Endothelial cell of umbilical vein (primary cell): Measurements from ENCODE around the gene ADAMTS6.

Experiments
- CTCF ChIP-seq, 2 donors: IDR thresholded peaks; 1 replicate in 1 of 2; 2 replicates in 1 of 2; pipeline ENCODE4 v1.5.1; 2011; ENCODE audit warnings: low read length in 2 of 2, mild to moderate bottlenecking in 2 of 2, moderate library complexity in 2 of 2, control low read depth in 1 of 2, inconsistent platforms in 1 of 2, low read depth in 1 of 2; ENCODE audit not compliant: insufficient read depth in 1 of 2; ENCODE audit errors: extremely low read depth in 1 of 2
- EZH2 ChIP-seq: IDR thresholded peaks from 2 replicates; pipeline ENCODE4 v1.6.1; 2012; ENCODE audit warnings: borderline replicate concordance, low read depth, mild to moderate bottlenecking, moderate library complexity, low read length, inconsistent platforms; ENCODE audit not compliant: severe bottlenecking
- FOS ChIP-seq: IDR thresholded peaks from 2 replicates; pipeline ENCODE4 v1.6.1; 2011; ENCODE audit warnings: mild to moderate bottlenecking, low read length, moderate library complexity, borderline replicate concordance; ENCODE audit not compliant: insufficient read depth
- JUN ChIP-seq: IDR thresholded peaks from 2 replicates; pipeline ENCODE4 v1.6.1; 2011; ENCODE audit warnings: borderline replicate concordance, low read depth; ENCODE audit not compliant: insufficient read length, insufficient read depth
- MYC ChIP-seq: IDR thresholded peaks from one replicate; pipeline ENCODE4 v1.6.1; 2011; ENCODE audit warnings: mild to moderate bottlenecking, low read depth, low read length
- POLR2A ChIP-seq: IDR thresholded peaks from 2 replicates; pipeline ENCODE4 v1.6.1; 2012; ENCODE audit warnings: low read depth, mild to moderate bottlenecking, control low read depth, low read length
- POLR2AphosphoS5 ChIP-seq: IDR thresholded peaks from 2 replicates; pipeline ENCODE4 v1.6.1; 2012; ENCODE audit warnings: low read depth, mild to moderate bottlenecking, control low read depth, low read length, moderate library complexity; ENCODE audit not compliant: insufficient read depth
- TF ChIP-seq, protein P1 (sequence below): IDR thresholded peaks from 2 replicates; pipeline ENCODE4 v1.6.1; 2011; ENCODE audit not compliant: insufficient read depth, insufficient read length

DNA sequence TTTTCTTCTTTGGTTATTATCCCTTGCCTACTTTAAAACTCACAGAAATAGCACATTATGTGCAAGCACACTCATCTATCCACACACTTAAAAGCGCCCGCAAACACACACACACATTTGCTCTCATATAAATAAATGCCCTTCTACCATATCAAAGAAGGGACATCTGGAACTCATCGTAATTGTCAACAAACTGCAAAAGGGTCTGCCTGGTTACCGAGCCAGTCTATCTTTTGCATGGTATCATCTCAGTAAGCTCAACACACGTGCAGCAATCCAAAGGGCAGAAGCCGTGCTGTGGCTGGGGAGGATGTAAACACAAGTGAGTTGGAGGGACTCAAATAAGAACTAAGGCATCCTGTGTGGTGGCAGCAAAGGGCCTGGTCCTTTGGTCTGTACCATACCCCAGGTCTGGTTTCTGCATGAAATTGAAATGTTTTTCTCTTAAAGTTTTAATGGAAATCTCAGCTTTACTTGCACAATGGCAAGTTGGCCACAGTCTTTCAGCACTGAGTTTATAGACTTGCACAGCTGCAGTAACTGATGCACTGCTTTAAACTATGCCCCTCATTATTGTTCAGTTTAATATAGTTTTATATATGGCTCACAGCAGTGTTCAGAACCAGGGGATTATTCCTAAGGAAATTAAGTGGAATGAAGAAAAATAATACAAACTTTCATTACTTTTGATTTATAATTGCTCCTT is 331.0 kb downstream of the ADAMTS6 start:
- no peak for TF ChIP-seq CTCF (IDR thresholded peaks at IDR 0.05; ENCODE audit: extremely low read depth in 1 of 2, insufficient read depth in 1 of 2, low read depth in 1 of 2, low read length in 2 of 2)
- TF ChIP-seq EZH2: no peak
- TF ChIP-seq, protein P1, sequence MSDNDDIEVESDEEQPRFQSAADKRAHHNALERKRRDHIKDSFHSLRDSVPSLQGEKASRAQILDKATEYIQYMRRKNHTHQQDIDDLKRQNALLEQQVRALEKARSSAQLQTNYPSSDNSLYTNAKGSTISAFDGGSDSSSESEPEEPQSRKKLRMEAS: no peak
- no peak for TF ChIP-seq POLR2A
- no peak for TF ChIP-seq JUN
- TF ChIP-seq FOS: no peak
- no peak for TF ChIP-seq MYC
- TF ChIP-seq POLR2AphosphoS5: no peak
